Right renal cortex interstitium (tissue), 3 donors: Measurements from ENCODE around the gene GMNN. TPM values are rescaled to one million over a fixed set of nuclear protein-coding genes. Genes with fewer than 3 reads are reported as not detected.
"Not testable (repeated sequence)": the region's sequence is repeated elsewhere in the genome, so short reads cannot be mapped to it uniquely, and the experiment has no call there.

Experiments
- DNase-seq, 3 donors: peaks; one replicate each; pipeline ENCODE4 v3.0.0-alpha.2; 2013; ENCODE audit warnings: low read depth in 3 of 3, low spot score in 2 of 3
- polyA plus RNA-seq, 3 donors: library from polyadenylated mRNA; unstranded; fragments of 120-200 nt; gene quantifications; one replicate each; pipeline ENCODE4 v1.2.1, GENCODE V29; 2013; ENCODE audit not compliant: insufficient read length in 3 of 3

GMNN gene
- polyA plus RNA-seq, 3 donors, result 57.6 to 59.4 (median 58.2) TPM

- no peak for DNase-seq
Measured at GRCh38 chr6:24761193-24761835, 13.4 kb upstream of the GMNN start.

DNA sequence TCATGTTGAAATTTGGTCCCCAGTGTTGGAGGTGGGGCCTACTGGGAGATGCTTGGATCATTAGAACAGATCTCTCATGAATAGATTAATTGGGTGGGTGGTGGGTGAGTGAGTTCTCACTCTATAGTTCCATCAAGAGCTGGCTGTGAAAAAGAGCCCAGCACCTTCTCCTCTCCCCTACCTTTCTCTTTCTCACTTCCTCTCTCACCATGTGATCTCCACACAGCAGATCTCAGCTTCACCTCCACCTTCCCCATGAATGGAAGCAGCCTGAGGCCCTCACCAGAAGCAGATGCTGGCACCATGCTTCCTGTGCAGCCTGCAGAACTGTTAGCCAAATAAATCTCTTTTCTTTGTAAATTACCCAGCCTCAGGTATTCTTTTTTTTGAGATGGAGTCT lies 12.9 kb upstream of the GMNN start:
- DNase-seq, result no peak

DNA sequence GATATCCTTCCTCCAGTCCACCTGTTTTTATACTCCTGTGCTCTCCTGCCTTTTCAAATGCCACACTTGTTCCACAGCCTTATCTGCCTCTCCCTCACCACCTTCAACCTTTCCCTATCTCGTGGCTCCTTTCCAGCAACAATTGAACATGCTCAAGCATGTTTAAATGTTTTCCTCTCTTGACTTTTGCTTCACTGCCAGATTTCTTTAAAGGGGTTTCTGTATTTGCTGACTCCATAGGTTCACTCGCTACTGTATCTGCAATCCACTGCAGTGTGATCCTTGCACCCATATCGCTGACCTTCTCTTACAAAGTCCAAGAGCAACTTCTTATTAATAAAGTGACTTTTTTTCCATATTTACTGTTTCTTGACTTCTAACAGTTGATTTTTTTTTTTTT lies 11.2 kb upstream of the GMNN start:
- DNase-seq, result no peak

GRCh38 chr6:24764833-24765828 lies 9.6 kb upstream of the GMNN start:
- not testable (repeated sequence) for DNase-seq

- not testable (repeated sequence) for DNase-seq
Measured at GRCh38 chr6:24765968-24766367, 8.8 kb upstream of the GMNN start.

GRCh38 chr6:24766680-24767462 lies 7.9 kb upstream of the GMNN start:
- DNase-seq, result peak in 1 of 3 donors; percentile 8

GRCh38 chr6:24768361-24768760 lies 6.4 kb upstream of the GMNN start:
- no peak for DNase-seq

DNA sequence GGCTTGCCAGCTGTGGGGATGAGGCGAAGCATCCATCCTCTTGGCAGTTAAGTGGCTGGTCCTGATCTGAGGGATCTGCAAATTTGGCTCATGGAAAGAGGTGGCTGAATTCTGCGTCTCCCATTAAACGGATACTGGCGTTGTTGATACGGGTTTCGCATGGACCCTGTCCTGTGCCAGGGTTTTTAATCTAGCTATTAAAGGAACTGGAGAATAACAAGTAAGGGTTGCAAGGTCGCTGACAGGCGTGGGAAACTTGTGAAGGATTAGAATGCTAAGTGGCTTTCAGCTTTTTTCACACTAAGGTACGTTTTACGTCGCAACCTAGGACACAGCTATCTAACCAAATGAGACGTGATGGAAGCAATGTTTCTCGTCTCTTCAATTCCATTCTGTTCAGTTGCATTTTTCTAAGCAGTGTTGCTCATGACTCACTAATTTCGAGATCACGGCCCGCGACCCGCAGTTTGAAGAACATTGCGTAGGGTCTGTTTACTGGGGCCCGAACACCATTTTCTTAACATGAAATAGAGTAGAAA lies 852 bp downstream of the GMNN start:
- DNase-seq, result no peak

GRCh38 chr6:24777227-24777626 lies 2.5 kb downstream of the GMNN start:
- DNase-seq, result no peak

- no peak for DNase-seq
Measured at GRCh38 chr6:24778121-24778520, 3.4 kb downstream of the GMNN start.

GRCh38 chr6:24778878-24779277 lies 4.1 kb downstream of the GMNN start:
- DNase-seq, result no peak

GRCh38 chr6:24779416-24780016 lies 4.8 kb downstream of the GMNN start:
- DNase-seq, result no peak

GRCh38 chr6:24780206-24780605 lies 5.5 kb downstream of the GMNN start:
- no peak for DNase-seq

GRCh38 chr6:24788031-24788665 lies 13.4 kb downstream of the GMNN start:
- DNase-seq, result no peak

GRCh38 chr6:24795106-24795505 lies 20.4 kb downstream of the GMNN start:
- DNase-seq, result no peak

DNA sequence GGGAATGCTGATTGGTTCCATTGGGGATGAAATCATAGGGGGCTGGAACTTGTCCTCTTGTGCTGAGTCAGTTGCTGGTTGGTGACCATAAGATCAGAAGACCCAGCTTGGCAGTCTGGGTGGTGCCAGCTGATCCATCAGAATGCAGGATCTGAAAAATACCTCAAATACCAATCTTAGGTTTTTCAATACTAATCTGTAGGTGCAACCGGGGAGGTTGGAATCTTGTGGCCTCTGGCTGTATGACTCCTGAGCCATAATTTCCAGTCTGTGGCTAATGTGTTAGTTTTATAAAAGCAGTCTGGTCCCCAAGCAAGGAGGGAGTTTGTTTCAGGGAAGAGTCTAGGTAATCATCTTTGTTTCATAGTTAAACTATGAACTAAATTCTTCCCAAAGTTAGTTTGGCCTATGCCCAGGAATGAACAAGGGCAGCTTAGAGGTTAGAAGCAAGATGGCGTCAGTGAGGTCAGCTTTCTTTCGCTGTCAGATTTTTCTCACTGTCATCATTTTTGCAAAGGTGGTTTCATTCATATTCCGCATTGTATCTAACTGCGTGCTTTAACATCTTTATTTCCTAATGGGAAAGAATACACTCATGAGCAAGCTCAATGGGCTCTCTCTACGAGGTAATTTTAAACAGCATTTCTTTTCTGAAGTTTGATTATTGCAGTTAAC lies 22.0 kb downstream of the GMNN start:
- DNase-seq, result no peak

DNA sequence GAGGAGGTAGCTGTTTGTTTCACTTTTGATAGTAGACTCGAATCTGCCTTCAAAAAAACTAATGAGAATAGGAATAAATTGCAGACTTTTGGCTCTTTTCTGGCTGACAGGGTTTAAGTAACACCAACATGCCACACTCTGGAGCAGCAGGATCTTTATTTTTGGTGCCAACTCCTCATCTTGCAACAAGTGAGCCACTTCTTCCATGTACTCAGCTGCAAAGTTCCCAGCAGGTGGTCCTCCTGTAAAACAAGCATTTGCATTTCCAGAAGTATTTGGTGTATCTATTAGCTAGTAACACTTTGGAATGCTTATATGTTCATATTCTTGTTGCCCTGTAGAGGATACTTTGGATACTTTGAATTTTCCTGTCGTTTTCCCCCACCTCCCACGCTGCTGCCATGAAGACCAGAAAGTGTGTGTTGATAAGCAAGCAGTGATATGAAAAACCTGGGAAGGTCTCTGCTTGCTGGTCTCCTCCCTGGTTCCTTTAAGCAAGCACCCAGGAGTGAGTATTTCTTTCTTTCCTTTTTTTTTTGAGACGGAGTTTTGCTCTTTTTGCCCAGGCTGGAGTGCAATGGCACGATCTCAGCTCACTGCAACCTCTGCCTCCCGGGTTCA lies 23.0 kb downstream of the GMNN start:
- DNase-seq, result no peak

DNA sequence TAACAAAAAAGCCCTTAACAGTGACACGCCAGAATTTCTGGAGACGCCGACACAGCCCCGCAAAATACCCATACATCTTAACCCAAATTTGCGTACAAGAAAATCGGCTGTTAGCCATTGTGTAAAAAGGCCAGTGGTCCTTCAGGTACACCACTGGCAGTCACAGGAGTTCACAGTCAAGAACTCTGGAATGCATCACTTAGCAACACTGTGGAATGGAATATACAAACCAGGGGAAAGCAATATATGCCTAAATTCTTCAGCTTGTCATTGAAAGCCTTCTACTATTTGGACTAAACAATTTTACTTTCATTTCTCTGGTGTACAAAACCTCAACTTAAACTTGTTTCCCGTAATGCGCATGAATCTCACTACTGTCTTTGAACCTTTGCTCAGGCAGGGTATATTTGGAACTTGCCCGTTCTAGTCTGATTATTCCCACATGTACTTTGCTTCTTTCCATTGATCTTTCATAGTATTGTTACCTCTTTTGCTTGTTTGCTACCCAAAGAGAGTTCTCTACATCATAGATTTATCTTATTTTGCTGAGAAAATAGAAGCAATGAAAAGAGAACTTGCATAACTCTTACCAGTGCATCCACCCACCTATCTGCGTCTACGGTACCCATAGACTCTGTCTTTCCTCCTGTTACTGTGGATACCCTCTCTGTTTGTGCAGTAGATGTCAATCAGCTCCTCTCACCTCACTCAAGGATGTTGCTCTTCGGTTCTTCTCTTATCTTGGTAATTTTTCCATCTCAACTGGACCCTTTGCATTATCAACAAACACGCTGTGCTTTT lies 24.2 kb downstream of the GMNN start, which contains the start of gene ARMH2:
ARMH2 (minus strand) TSS at position 178 of the 801 bp plus-strand sequence; CDS start at position 118, 60 bp downstream.
- DNase-seq, result no peak
